ENCODE results near the gene NREP. TPM values are rescaled to one million over a fixed set of nuclear protein-coding genes. Genes with fewer than 3 reads are reported as not detected.

Gene NREP
- total and polyA plus RNA-seq, 2 experiments from 2014 or later, result 1,282 to 1,415 TPM

DNA sequence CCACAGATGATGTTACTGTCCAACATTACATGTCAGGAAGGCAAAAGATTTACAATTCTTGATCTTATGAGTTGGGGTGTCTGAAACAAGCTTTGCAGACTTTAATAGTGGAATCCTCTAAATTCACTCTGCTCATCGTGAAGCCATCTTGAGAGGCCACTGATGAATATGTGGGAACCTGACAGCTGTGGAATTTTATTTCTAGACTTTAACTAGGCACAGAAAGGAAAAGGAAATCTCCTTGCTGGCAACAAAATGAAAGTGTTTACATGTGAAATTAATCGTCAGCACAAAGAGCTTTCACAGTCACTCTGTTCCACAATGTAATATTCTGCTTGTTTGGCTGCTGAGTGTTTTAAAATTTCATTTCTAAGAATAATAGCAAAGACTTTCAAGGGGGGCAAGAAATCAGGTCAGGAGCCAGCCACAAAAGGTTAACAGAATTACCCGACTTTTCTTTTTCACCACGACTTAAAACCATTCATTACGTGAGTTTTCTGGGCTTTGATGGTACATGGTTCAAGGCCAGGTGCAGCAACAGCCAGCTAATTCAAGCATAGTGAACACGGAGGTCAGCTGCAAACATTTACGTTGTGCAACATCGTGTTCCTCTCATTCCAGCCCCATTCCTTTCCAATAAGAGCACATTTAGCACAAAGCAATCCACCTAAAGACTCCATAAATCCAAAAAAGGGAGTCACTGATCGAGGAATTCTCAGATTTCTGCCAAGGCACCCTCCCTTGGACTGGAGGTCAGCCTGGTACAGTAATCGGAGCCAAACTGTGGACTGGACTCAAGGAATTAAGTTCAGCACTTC is 14.6 kb downstream of the NREP start:
- Histone ChIP-seq H2AFZ (no peak overlapping the region), H3K27me3 (replicated peaks; ENCODE audit: insufficient read depth) (no peaks in the 10 kb centered on the region), H3K9ac (peak overlapping the region; percentile 51), H3K79me2 (ENCODE audit: insufficient read depth) (peaks cover 100% of the 10 kb centered on the region), H3F3A (ENCODE audit: insufficient read depth) (peaks cover 99% of the 10 kb centered on the region), H3K9me2 (ENCODE audit: insufficient read depth) (no peaks in the 10 kb centered on the region), H3K36me3 (ENCODE audit: low read depth) (peaks cover 52% of the 10 kb centered on the region), H3K4me2 (ENCODE audit: unreplicated experiment) (peak overlapping the region; percentile 99), H3K27ac (peak overlapping the region; percentile 93), H3K9me3 (ENCODE audit: low read depth) (no peaks in the 10 kb centered on the region), H3K4me1 (ENCODE audit: insufficient read depth) (peaks cover 100% of the 10 kb centered on the region), H3K4me3 (peak overlapping the region; percentile 53), H4K20me1 (ENCODE audit: insufficient read depth) (no peaks in the 10 kb centered on the region)
- in situ Hi-C loops (cut with MboI), result no loop called here
- TF ChIP-seq EZH2phosphoT487 (IDR thresholded peaks at IDR 0.05; ENCODE audit: insufficient read depth, low read depth), result no peak
- TF ChIP-seq EZH2 (IDR thresholded peaks at IDR 0.05; ENCODE audit: insufficient read depth, poor library complexity, severe bottlenecking), result no peak
- WGBS, 2 experiments (ENCODE audit: low coverage in 1 of 2, low lambda C conversion rate in 2 of 2, missing lambda C conversion rate in 2 of 2), result 0 to 2% methylated on average over 10 of the region's 10 CpGs
- DNase-seq, result peak; percentile 87

DNA sequence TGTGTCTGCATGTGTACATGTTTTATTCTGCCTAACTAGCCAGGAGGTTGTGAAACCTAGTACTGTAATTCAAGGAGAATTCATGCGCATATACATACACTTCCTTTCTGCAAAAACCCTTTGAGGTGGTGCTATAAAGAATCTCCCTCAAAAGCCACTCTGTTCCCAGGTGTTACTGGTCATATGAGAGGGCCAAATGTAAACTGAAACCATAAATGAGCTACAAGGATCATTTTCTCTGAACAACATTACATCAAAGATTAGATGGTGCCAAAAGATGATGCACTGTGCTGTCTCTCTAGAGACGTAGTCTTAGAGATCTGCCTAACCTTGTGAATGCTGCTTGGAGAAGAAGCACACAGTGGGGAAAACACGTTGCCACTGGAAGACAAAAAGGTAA is 15.7 kb downstream of the NREP start:
- in situ Hi-C loops (cut with MboI), result no loop called here
- TF ChIP-seq EZH2phosphoT487 (IDR thresholded peaks at IDR 0.05; ENCODE audit: insufficient read depth, low read depth), result no peak
- no peak for TF ChIP-seq EZH2 (IDR thresholded peaks at IDR 0.05; ENCODE audit: insufficient read depth, poor library complexity, severe bottlenecking)
- Histone ChIP-seq H3K9me3 (ENCODE audit: low read depth) (no peaks in the 10 kb centered on the region), H3K36me3 (ENCODE audit: low read depth) (peaks cover 52% of the 10 kb centered on the region), H3K27me3 (replicated peaks; ENCODE audit: insufficient read depth) (no peaks in the 10 kb centered on the region), H2AFZ (no peak overlapping the region), H3K4me1 (ENCODE audit: insufficient read depth) (peaks cover 100% of the 10 kb centered on the region), H3K4me2 (ENCODE audit: unreplicated experiment) (peak overlapping the region; percentile 99), H3K9me2 (ENCODE audit: insufficient read depth) (no peaks in the 10 kb centered on the region), H4K20me1 (ENCODE audit: insufficient read depth) (no peaks in the 10 kb centered on the region), H3K9ac (peak overlapping the region; percentile 51), H3K79me2 (ENCODE audit: insufficient read depth) (peaks cover 100% of the 10 kb centered on the region), H3K27ac (peak overlapping the region; percentile 93), H3F3A (ENCODE audit: insufficient read depth) (peaks cover 99% of the 10 kb centered on the region), H3K4me3 (no peak overlapping the region)
- peak; percentile 67 for DNase-seq
- WGBS, 2 experiments (ENCODE audit: low coverage in 1 of 2, low lambda C conversion rate in 2 of 2, missing lambda C conversion rate in 2 of 2), result 47 to 48% methylated on average over 3 of the region's 3 CpGs

DNA sequence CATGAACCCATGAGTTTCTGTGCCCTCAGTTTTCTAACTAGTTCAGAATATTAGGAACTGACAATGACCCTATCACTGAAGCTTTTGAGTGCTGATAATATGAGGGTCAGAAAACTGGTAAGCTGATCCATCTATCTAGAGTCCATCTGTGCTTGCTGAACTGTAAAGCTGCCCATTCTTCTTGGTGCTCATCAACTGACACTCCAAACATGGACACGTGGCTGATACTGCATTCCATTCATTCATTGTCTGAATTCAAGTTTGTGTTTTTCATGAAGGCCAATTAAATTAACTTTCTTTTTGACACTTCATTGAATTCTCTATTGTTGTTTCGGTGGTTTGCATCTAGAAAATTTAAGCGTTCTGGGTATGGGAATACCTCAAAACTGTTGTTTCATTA is 17.6 kb downstream of the NREP start:
- peak overlapping the region; percentile 99 for H3K4me2 ChIP-seq (ENCODE audit: unreplicated experiment)
- H3F3A ChIP-seq (ENCODE audit: insufficient read depth), result peaks cover 97% of the 10 kb centered on the region
- no peaks in the 10 kb centered on the region for H3K9me2 ChIP-seq (ENCODE audit: insufficient read depth)
- peaks cover 50% of the 10 kb centered on the region for H3K36me3 ChIP-seq (ENCODE audit: low read depth)
- WGBS, 2 experiments (ENCODE audit: low coverage in 1 of 2, low lambda C conversion rate in 2 of 2, missing lambda C conversion rate in 2 of 2), result 84 to 85% methylated on average over 3 of the region's 3 CpGs
- H4K20me1 ChIP-seq (ENCODE audit: insufficient read depth), result no peaks in the 10 kb centered on the region
- DNase-seq, result no peak
- H3K4me3 ChIP-seq, result no peak overlapping the region
- no peaks in the 10 kb centered on the region for H3K27me3 ChIP-seq (replicated peaks; ENCODE audit: insufficient read depth)
- H3K9me3 ChIP-seq (ENCODE audit: low read depth), result no peaks in the 10 kb centered on the region
- no peak overlapping the region for H3K9ac ChIP-seq
- H3K27ac ChIP-seq, result peak overlapping the region; percentile 93
- H3K4me1 ChIP-seq (ENCODE audit: insufficient read depth), result peaks cover 98% of the 10 kb centered on the region
- no peak for TF ChIP-seq EZH2phosphoT487 (IDR thresholded peaks at IDR 0.05; ENCODE audit: insufficient read depth, low read depth)
- no peak overlapping the region for H2AFZ ChIP-seq
- peaks cover 98% of the 10 kb centered on the region for H3K79me2 ChIP-seq (ENCODE audit: insufficient read depth)
- in situ Hi-C loops (cut with MboI), result no loop called here

DNA sequence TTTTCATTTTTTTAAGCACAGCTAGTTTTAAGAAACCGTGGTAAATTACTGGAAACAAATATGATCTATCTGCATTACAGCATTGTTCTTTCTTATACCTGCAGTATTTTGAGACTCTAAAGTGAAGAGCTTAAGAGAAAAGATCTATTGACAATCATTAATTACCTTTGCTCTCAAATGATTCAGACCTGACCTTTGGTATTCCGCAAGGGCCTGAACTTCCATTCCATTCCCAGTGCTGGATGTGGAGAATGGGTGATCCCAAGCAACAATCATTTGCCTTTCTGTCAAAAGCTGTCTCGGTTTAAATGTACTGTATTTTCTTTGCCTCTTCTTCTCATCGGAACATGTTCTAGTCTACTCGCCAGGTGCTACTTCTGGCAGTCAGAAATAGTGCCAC is 18.9 kb downstream of the NREP start:
- Histone ChIP-seq H3K4me2 (ENCODE audit: unreplicated experiment) (peak overlapping the region; percentile 99), H3F3A (ENCODE audit: insufficient read depth) (peaks cover 97% of the 10 kb centered on the region), H2AFZ (no peak overlapping the region), H3K4me1 (ENCODE audit: insufficient read depth) (peaks cover 98% of the 10 kb centered on the region), H3K27me3 (replicated peaks; ENCODE audit: insufficient read depth) (no peaks in the 10 kb centered on the region), H3K9me2 (ENCODE audit: insufficient read depth) (no peaks in the 10 kb centered on the region), H3K9me3 (ENCODE audit: low read depth) (no peaks in the 10 kb centered on the region), H3K9ac (peak overlapping the region; percentile 24; the same call in 1 of the 2 replicates), H3K36me3 (ENCODE audit: low read depth) (peaks cover 61% of the 10 kb centered on the region), H3K4me3 (peak overlapping the region; percentile 8), H3K79me2 (ENCODE audit: insufficient read depth) (peaks cover 98% of the 10 kb centered on the region), H4K20me1 (ENCODE audit: insufficient read depth) (no peaks in the 10 kb centered on the region), H3K27ac (peak overlapping the region; percentile 93)
- no peak for TF ChIP-seq EZH2 (IDR thresholded peaks at IDR 0.05; ENCODE audit: insufficient read depth, poor library complexity, severe bottlenecking)
- no peak for TF ChIP-seq EZH2phosphoT487 (IDR thresholded peaks at IDR 0.05; ENCODE audit: insufficient read depth, low read depth)
- DNase-seq, result no peak
- in situ Hi-C loops (cut with MboI), result no loop called here
- WGBS, 2 experiments (ENCODE audit: low coverage in 1 of 2, low lambda C conversion rate in 2 of 2, missing lambda C conversion rate in 2 of 2), result 61% methylated on average over 5 of the region's 5 CpGs
